ENCODE measurements around the gene LCE3A. TPM values are rescaled to one million over a fixed set of nuclear protein-coding genes. Genes with fewer than 3 reads are reported as not detected.

The LCE3A gene
- total RNA-seq, 1 donor from 2014 or later, result not detected

DNA sequence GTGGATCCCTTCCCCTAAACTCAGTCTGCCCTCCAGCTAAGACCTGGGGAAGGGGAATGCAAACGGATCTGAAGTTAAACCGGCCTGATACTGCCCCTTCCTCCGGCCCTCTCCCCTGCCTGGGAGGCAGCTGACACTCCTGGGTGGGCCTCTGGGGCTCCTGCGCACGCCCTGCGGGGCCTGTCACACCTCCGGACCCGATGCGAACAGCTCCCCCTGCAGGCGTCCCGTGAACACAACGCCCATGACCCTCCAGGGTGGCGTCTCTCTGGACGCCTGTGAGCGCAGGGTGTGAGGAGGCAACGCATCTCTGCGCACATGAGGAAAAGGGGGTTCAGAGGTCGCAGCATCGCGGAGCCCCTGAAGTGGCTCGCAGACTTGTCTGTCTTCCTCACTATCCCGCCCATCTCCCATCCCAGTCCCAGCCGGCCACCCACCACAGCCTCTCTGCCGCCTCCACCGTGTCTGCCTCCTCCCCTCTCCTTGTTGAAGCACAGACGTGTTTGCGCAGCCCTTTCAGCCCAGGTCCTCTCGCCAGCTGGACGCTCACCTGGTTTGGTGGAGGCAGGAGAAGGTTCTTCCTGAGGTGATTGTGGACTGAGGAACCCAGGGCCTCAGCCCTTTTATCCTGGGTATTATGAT lies 421 bp upstream of the LCE3A start:
- TF ChIP-seq, protein P1, sequence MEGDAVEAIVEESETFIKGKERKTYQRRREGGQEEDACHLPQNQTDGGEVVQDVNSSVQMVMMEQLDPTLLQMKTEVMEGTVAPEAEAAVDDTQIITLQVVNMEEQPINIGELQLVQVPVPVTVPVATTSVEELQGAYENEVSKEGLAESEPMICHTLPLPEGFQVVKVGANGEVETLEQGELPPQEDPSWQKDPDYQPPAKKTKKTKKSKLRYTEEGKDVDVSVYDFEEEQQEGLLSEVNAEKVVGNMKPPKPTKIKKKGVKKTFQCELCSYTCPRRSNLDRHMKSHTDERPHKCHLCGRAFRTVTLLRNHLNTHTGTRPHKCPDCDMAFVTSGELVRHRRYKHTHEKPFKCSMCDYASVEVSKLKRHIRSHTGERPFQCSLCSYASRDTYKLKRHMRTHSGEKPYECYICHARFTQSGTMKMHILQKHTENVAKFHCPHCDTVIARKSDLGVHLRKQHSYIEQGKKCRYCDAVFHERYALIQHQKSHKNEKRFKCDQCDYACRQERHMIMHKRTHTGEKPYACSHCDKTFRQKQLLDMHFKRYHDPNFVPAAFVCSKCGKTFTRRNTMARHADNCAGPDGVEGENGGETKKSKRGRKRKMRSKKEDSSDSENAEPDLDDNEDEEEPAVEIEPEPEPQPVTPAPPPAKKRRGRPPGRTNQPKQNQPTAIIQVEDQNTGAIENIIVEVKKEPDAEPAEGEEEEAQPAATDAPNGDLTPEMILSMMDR (conservative IDR thresholded peaks at IDR 0.05; ENCODE audit: low read depth, low read length), result no peak
- H3K4me3 ChIP-seq (ENCODE audit: low read depth, low read length), result no peak overlapping the region
- no peak for DNase-seq (ENCODE audit: low read depth)

- DNase-seq (ENCODE audit: low read depth), result no peak
- no peak overlapping the region for H3K4me3 ChIP-seq (ENCODE audit: low read depth, low read length)
- TF ChIP-seq, protein P1 (conservative IDR thresholded peaks at IDR 0.05; ENCODE audit: low read depth, low read length), result no peak
These were observed 910 bp downstream of the LCE3A start for GRCh38 chr1:152621993-152622392.

GRCh38 chr1:152613511-152613910 lies 9.4 kb downstream of the LCE3A start, which contains the start of gene LCE3B:
Gene LCE3B, plus strand, starts transcription at chr1:152613811. Its CDS starts 0 bp downstream, at chr1:152613811.
- DNase-seq (ENCODE audit: low read depth), result no peak
- no peak within 1 kb of the TSS for H3K4me3 ChIP-seq (ENCODE audit: low read depth, low read length)
- TF ChIP-seq, protein P1 (conservative IDR thresholded peaks at IDR 0.05; ENCODE audit: low read depth, low read length), result no peak

DNA sequence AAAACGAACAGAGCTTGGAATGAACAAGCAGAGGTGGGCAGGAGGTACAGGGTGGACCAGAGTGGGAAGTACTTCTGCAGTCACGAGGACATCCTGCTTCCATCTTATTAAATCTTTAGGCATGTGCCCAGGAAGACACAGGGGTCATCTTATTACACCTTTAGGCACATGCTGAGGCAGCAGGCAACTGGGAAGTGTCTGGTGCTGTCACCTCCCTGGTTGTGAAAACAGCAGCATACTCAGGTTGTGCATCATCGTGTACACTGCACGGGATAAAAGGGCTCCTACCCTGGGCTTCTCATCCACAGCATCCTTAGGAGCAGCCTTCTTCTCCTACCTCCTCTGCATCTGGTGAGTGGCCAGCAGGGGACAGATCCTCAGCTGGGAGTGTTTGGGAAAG lies 23.0 kb downstream of the LCE3A start, which contains the start of gene LCE3C:
TSS of gene LCE3C (plus strand) at position 301 of the 400 bp plus-strand sequence. CDS start 498 bp downstream, outside the sequence.
- no peak within 1 kb of the TSS for H3K4me3 ChIP-seq (ENCODE audit: low read depth, low read length)
- TF ChIP-seq, protein P1 (conservative IDR thresholded peaks at IDR 0.05; ENCODE audit: low read depth, low read length), result no peak
- DNase-seq (ENCODE audit: low read depth), result no peak

GRCh38 chr1:152596986-152597385 lies 25.9 kb downstream of the LCE3A start:
- no peak for DNase-seq (ENCODE audit: low read depth)
- TF ChIP-seq, protein P1 (conservative IDR thresholded peaks at IDR 0.05; ENCODE audit: low read depth, low read length), result no peak
- no peak overlapping the region for H3K4me3 ChIP-seq (ENCODE audit: low read depth, low read length)

GRCh38 chr1:152585586-152585985 lies 37.3 kb downstream of the LCE3A start:
- no peak overlapping the region for H3K4me3 ChIP-seq (ENCODE audit: low read depth, low read length)
- TF ChIP-seq, protein P1 (conservative IDR thresholded peaks at IDR 0.05; ENCODE audit: low read depth, low read length), result peak; percentile 19
- DNase-seq (ENCODE audit: low read depth), result no peak

- no peak overlapping the region for H3K4me3 ChIP-seq (ENCODE audit: low read depth, low read length)
- TF ChIP-seq, protein P1 (conservative IDR thresholded peaks at IDR 0.05; ENCODE audit: low read depth, low read length), result no peak
- DNase-seq (ENCODE audit: low read depth), result no peak
These were observed 40.3 kb downstream of the LCE3A start for GRCh38 chr1:152582647-152583046.
